GM23248 (cell line): Measurements from ENCODE around the gene KCNQ1OT1. TPM values are rescaled to one million over a fixed set of nuclear protein-coding genes. Genes with fewer than 3 reads are reported as not detected.
A peak's percentile ranks its signal among the peaks of the same experiment; 100 is the strongest.

Experiments used
- DNase-seq: peaks from one replicate; pipeline ENCODE4 v3.0.0-alpha.2; 2015
- H2AFZ ChIP-seq: fragments of 200-600 bp; sonication (generic); 2 replicates; pipeline ENCODE4 v1.6.1; 2016; ENCODE audit warnings: antibody characterized with exemption
- H3F3A ChIP-seq: fragments of 200-600 bp; sonication (generic); 2 replicates; pipeline ENCODE4 v1.6.1; 2016; ENCODE audit warnings: mild to moderate bottlenecking, antibody characterized with exemption, mixed run types; ENCODE audit not compliant: insufficient read depth
- H3K27ac ChIP-seq: fragments of 200-600 bp; sonication (generic); 2 replicates; pipeline ENCODE4 v1.5.1; 2016; ENCODE audit warnings: mild to moderate bottlenecking
- H3K27me3 ChIP-seq: fragments of 200-600 bp; sonication (generic); replicated peaks from 2 replicates; pipeline ENCODE4 v1.6.1; 2016; ENCODE audit warnings: mild to moderate bottlenecking; ENCODE audit not compliant: insufficient read depth
- H3K36me3 ChIP-seq: fragments of 200-600 bp; sonication (generic); 2 replicates; pipeline ENCODE4 v1.6.1; 2016; ENCODE audit warnings: low read depth, mild to moderate bottlenecking
- H3K4me1 ChIP-seq: fragments of 200-600 bp; sonication (generic); 2 replicates; pipeline ENCODE4 v1.6.1; 2016; ENCODE audit warnings: mild to moderate bottlenecking; ENCODE audit not compliant: insufficient read depth
- H3K4me2 ChIP-seq: fragments of 200-600 bp; sonication (generic); one replicate; pipeline ENCODE4 v1.6.1; 2016; ENCODE audit warnings: mild to moderate bottlenecking; ENCODE audit not compliant: unreplicated experiment
- H3K4me3 ChIP-seq: fragments of 200-600 bp; sonication (generic); 2 replicates; pipeline ENCODE4 v1.5.1; 2016; ENCODE audit warnings: mild to moderate bottlenecking
- H3K79me2 ChIP-seq: fragments of 200-600 bp; sonication (generic); 2 replicates; pipeline ENCODE4 v1.6.1; 2016; ENCODE audit warnings: mild to moderate bottlenecking; ENCODE audit not compliant: insufficient read depth
- H3K9ac ChIP-seq: fragments of 200-600 bp; sonication (generic); 2 replicates; pipeline ENCODE4 v1.6.1; 2016; ENCODE audit warnings: mild to moderate bottlenecking
- H3K9me2 ChIP-seq: fragments of 200-600 bp; sonication (generic); 2 replicates; pipeline ENCODE4 v1.6.1; 2016; ENCODE audit warnings: mixed run types, mild to moderate bottlenecking, moderate library complexity; ENCODE audit not compliant: insufficient read depth
- H3K9me3 ChIP-seq: fragments of 200-600 bp; sonication (generic); one replicate; pipeline ENCODE4 v1.6.1; 2017; ENCODE audit warnings: low read depth
- H4K20me1 ChIP-seq: fragments of 200-600 bp; sonication (generic); 2 replicates; pipeline ENCODE4 v1.6.0; 2016; ENCODE audit not compliant: insufficient read depth
- EZH2 ChIP-seq: fragments of 200-600 bp; sonication (generic); IDR thresholded peaks from 2 replicates; pipeline ENCODE4 v1.6.1; 2018; ENCODE audit warnings: antibody characterized with exemption, mild to moderate bottlenecking; ENCODE audit not compliant: insufficient read depth, poor library complexity, severe bottlenecking
- EZH2phosphoT487 ChIP-seq: fragments of 200-600 bp; sonication (generic); IDR thresholded peaks from 2 replicates; pipeline ENCODE4 v1.6.1; 2018; ENCODE audit warnings: antibody characterized with exemption, moderate library complexity, mild to moderate bottlenecking, low read depth; ENCODE audit not compliant: insufficient read depth
- WGBS, 2 experiments: methylation state at CpG; one replicate each; pipeline ENCODE4 v1.1.6; 2015 to 2017; ENCODE audit warnings: low lambda C conversion rate in 2 of 2, low coverage in 1 of 2; ENCODE audit errors: missing lambda C conversion rate in 2 of 2; 5-methylcytosine and 5-hydroxymethylcytosine counted together
- in situ Hi-C: fragments of 300-500 bp; cut with MboI; formaldehyde crosslinking; loops from 2 replicates; pipeline ENCODE4 v1.15.0; 2020
- polyA plus RNA-seq: library from polyadenylated mRNA; unstranded; fragments of >200 nt; fragmentation: Nextera tagmentation; extraction: Ambion mirVana; gene quantifications from 2 replicates; pipeline ENCODE4 v1.2.1, GENCODE V29; 2016
- total RNA-seq: library from RNA; depleted of rRNA; stranded (reverse); fragments of >200 nt; shearing (Covaris generic); gene quantifications from 2 replicates; pipeline ENCODE4 v1.2.3, GENCODE V29; 2014

KCNQ1OT1 gene
- total and polyA plus RNA-seq, 2 experiments from 2014 or later = 0.49 to 0.86 TPM

GRCh38 chr11:2728128-2728662, 28.4 kb upstream of the KCNQ1OT1 start:
- no peak overlapping the region for H3K9ac ChIP-seq
- peaks cover 21% of the 10 kb centered on the region for H3K27me3 ChIP-seq
- TF ChIP-seq EZH2 (no peak), EZH2phosphoT487 (no peak)
- H3K4me3 ChIP-seq = no peak overlapping the region
- in situ Hi-C loops = no loop called here
- no peak for DNase-seq
- H3K79me2 ChIP-seq = no peaks in the 10 kb centered on the region
- no peaks in the 10 kb centered on the region for H3F3A ChIP-seq
- WGBS, 2 experiments = 64 to 71% methylated on average over 17 of the region's 17 CpGs
- no peaks in the 10 kb centered on the region for H3K36me3 ChIP-seq
- no peaks in the 10 kb centered on the region for H4K20me1 ChIP-seq
- no peaks in the 10 kb centered on the region for H3K9me3 ChIP-seq
- no peak overlapping the region for H3K27ac ChIP-seq
- no peak overlapping the region for H3K4me2 ChIP-seq
- H3K4me1 ChIP-seq = no peaks in the 10 kb centered on the region
- no peak overlapping the region for H2AFZ ChIP-seq
- no peaks in the 10 kb centered on the region for H3K9me2 ChIP-seq

GRCh38 chr11:2726964-2727363, 27.2 kb upstream of the KCNQ1OT1 start:
- no peaks in the 10 kb centered on the region for H4K20me1 ChIP-seq
- no peaks in the 10 kb centered on the region for H3K4me1 ChIP-seq
- no peaks in the 10 kb centered on the region for H3F3A ChIP-seq
- H2AFZ ChIP-seq = no peak overlapping the region
- in situ Hi-C loops = no loop called here
- no peak overlapping the region for H3K27ac ChIP-seq
- H3K9me3 ChIP-seq = no peaks in the 10 kb centered on the region
- H3K27me3 ChIP-seq = peaks cover 21% of the 10 kb centered on the region
- H3K79me2 ChIP-seq = no peaks in the 10 kb centered on the region
- no peak overlapping the region for H3K9ac ChIP-seq
- no peak overlapping the region for H3K4me3 ChIP-seq
- no peak for DNase-seq
- H3K4me2 ChIP-seq = no peak overlapping the region
- no peaks in the 10 kb centered on the region for H3K36me3 ChIP-seq
- no peaks in the 10 kb centered on the region for H3K9me2 ChIP-seq
- WGBS, 2 experiments = 58 to 70% methylated on average over 4 of the region's 4 CpGs
- TF ChIP-seq EZH2 (no peak), EZH2phosphoT487 (no peak)

GRCh38 chr11:2725368-2726300, 25.8 kb upstream of the KCNQ1OT1 start:
- H3K9ac ChIP-seq = no peak overlapping the region
- in situ Hi-C loops = no loop called here
- no peak overlapping the region for H2AFZ ChIP-seq
- no peaks in the 10 kb centered on the region for H3K79me2 ChIP-seq
- no peaks in the 10 kb centered on the region for H3K4me1 ChIP-seq
- H3K27ac ChIP-seq = no peak overlapping the region
- TF ChIP-seq EZH2phosphoT487 (no peak), EZH2 (no peak)
- no peaks in the 10 kb centered on the region for H4K20me1 ChIP-seq
- no peaks in the 10 kb centered on the region for H3K9me3 ChIP-seq
- peaks cover 21% of the 10 kb centered on the region for H3K27me3 ChIP-seq
- WGBS, 2 experiments = 48 to 54% methylated on average over 24 to 26 of the region's 27 CpGs
- no peaks in the 10 kb centered on the region for H3K9me2 ChIP-seq
- H3K4me3 ChIP-seq = no peak overlapping the region
- no peak overlapping the region for H3K4me2 ChIP-seq
- no peaks in the 10 kb centered on the region for H3K36me3 ChIP-seq
- H3F3A ChIP-seq = no peaks in the 10 kb centered on the region
- peak; percentile 49 for DNase-seq

- Histone ChIP-seq H3K27me3 (peaks cover 21% of the 10 kb centered on the region), H3K9me2 (no peaks in the 10 kb centered on the region), H4K20me1 (no peaks in the 10 kb centered on the region), H3K36me3 (no peaks in the 10 kb centered on the region), H3K4me1 (no peaks in the 10 kb centered on the region), H3K9ac (no peak overlapping the region), H3K4me2 (no peak overlapping the region), H3K27ac (no peak overlapping the region), H3F3A (no peaks in the 10 kb centered on the region), H2AFZ (no peak overlapping the region), H3K9me3 (no peaks in the 10 kb centered on the region), H3K79me2 (no peaks in the 10 kb centered on the region), H3K4me3 (no peak overlapping the region)
- 47 to 50% methylated on average over 20 of the region's 20 CpGs for WGBS, 2 experiments
- TF ChIP-seq EZH2phosphoT487 = no peak
- DNase-seq = peak; percentile 27
- in situ Hi-C loops = no loop called here
Measured at GRCh38 chr11:2724653-2725367, 25.0 kb upstream of the KCNQ1OT1 start.
